ENCODE results near the gene MRPS21.

MRPS21 gene

DNA sequence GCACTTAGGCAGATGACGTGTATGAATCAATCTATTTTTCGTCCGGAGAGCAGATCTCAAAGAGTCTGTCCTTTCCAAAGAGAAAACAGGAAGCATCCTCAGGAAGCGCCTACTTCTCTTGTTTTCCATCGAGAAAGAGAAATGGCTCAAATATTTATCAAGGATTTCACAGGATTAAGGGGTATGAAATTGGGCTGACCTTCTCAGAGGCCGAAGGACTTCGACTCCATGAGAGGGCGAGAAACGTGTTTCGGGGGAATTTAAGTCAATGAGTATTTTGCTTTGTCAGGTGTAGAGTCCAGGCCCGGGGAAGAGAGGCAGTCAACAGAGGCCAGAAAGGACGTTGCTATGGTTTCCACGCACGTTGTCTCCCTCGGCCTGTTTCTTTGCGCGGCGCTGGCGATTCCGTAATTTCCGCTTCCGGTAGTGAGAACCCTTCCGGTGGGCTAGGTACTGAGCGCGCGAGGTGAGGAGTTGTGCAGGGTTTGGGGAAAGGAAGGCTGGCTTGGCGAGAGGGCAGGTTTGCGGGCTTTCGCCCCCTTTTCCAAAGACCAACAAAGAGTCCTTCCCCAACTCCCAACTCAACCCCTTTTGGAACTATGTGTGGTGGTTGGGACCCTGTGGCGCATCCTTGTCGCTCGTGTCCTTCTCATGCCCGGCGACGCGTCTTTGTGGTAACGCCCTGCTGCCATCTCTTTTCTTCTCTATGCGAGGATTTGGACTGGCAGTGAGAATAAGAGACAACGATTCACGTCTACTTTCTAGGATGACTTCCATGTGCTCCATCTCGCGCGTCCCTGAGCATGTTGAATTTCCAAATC lies at the start of gene MRPS21:
Gene MRPS21, plus strand, starts transcription at position 429 of the 821 bp plus-strand sequence. CDS start 506 bp downstream, outside the sequence.
- Histone ChIP-seq H3K27me3 (replicated peaks; ENCODE audit: control insufficient read depth, insufficient read depth, low read length) (no peaks in the 10 kb centered on the region), H3K36me3 (ENCODE audit: control insufficient read depth, insufficient read depth, low read length) (no peaks in the 10 kb centered on the region; the same call in 1 of the 2 replicates), H3K4me3 (replicated peaks; ENCODE audit: low read depth, low read length) (peak within 1 kb of the TSS; percentile 78)
- TF ChIP-seq, protein P1, sequence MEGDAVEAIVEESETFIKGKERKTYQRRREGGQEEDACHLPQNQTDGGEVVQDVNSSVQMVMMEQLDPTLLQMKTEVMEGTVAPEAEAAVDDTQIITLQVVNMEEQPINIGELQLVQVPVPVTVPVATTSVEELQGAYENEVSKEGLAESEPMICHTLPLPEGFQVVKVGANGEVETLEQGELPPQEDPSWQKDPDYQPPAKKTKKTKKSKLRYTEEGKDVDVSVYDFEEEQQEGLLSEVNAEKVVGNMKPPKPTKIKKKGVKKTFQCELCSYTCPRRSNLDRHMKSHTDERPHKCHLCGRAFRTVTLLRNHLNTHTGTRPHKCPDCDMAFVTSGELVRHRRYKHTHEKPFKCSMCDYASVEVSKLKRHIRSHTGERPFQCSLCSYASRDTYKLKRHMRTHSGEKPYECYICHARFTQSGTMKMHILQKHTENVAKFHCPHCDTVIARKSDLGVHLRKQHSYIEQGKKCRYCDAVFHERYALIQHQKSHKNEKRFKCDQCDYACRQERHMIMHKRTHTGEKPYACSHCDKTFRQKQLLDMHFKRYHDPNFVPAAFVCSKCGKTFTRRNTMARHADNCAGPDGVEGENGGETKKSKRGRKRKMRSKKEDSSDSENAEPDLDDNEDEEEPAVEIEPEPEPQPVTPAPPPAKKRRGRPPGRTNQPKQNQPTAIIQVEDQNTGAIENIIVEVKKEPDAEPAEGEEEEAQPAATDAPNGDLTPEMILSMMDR (IDR thresholded peaks at IDR 0.05; ENCODE audit: insufficient read depth, low read length, poor library complexity, severe bottlenecking), result no peak
- DNase-seq (ENCODE audit: extremely low read depth, insufficient read length), result peak; percentile 81

DNA sequence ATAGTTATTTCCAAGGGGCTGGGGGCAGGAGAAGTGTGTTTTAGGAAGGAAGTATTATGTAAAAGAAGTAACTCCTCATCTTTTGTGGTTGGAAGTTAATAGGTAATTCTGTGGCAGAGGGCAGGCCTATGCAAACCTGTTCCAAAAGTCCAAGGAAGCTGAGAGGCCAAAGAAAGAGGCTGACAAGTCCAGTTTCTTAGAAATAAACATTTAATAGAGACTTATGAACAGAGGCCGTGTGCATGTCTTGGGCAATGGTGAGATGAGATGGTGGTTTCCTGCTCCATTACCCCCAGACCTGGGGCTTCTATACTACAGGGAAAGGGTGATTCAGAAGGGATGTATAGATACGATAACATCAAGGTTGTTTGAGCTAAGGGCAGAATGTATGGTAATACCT lies 43.7 kb upstream of the MRPS21 start:
- Histone ChIP-seq H3K27me3 (replicated peaks; ENCODE audit: control insufficient read depth, insufficient read depth, low read length) (no peaks in the 10 kb centered on the region), H3K36me3 (ENCODE audit: control insufficient read depth, insufficient read depth, low read length) (no peaks in the 10 kb centered on the region), H3K4me3 (replicated peaks; ENCODE audit: low read depth, low read length) (no peak overlapping the region)
- DNase-seq (ENCODE audit: extremely low read depth, insufficient read length), result no peak
- TF ChIP-seq, protein P1 (IDR thresholded peaks at IDR 0.05; ENCODE audit: insufficient read depth, low read length, poor library complexity, severe bottlenecking), result no peak

DNA sequence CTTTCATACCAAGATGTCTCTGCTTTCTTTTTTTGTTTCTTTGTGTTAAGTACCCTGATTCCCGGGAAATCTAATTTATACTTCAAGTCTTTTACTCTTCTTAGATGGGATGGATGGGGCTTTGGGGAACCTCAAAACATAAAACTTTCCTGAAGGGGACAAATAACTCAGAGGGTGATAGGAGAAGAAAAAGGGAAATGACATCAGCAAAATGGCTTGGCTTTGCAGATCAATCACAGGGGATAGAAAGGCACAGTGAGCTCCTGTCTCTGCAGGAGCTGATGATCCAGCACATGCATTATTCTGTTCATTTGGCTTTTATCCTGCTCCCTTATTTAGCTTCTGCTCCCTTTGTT lies 37.5 kb upstream of the MRPS21 start:
- TF ChIP-seq, protein P1 (IDR thresholded peaks at IDR 0.05; ENCODE audit: insufficient read depth, low read length, poor library complexity, severe bottlenecking), result no peak
- no peak overlapping the region for H3K4me3 ChIP-seq (replicated peaks; ENCODE audit: low read depth, low read length)
- no peak for DNase-seq (ENCODE audit: extremely low read depth, insufficient read length)

DNA sequence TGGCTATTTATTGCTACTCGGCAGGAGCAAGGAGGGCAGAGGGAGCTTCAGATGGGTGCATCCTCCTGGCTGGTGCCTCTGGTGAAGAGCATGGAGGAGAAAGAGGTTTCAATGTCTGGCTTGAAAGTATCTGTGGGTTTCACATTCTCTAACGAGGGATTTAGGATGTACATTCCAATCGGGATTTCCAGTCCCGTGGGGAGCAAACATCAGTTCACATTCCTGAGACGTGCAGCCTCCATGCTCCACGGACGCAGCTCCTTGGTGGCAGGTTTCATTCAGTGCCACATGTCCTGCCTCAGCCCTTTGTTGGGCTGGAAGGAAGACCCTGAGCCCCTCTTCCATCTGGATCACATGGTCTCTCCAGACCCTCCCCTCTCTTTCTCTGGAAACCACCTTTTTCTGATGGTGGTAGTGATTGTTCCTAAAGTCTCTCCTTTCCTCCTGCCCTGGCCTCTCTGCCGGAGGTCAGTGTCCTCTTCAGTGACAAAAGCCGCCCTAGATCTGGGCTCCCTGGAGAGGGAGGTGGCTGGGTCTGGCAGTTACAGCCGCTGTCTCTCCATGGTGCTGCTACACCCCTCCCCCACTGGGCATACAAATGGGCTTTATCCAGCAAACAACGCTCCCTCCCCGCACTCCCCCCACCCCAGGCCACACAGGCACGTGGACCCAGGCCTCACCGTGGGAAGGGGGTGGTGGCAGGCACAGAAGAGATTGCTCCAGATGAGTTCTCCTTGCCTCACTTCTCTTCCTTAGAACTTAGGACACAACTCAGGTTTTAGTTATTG lies 36.9 kb upstream of the MRPS21 start:
- Histone ChIP-seq H3K4me3 (replicated peaks; ENCODE audit: low read depth, low read length) (no peak overlapping the region), H3K36me3 (ENCODE audit: control insufficient read depth, insufficient read depth, low read length) (no peaks in the 10 kb centered on the region), H3K27me3 (replicated peaks; ENCODE audit: control insufficient read depth, insufficient read depth, low read length) (no peaks in the 10 kb centered on the region)
- no peak for DNase-seq (ENCODE audit: extremely low read depth, insufficient read length)
- TF ChIP-seq, protein P1 (IDR thresholded peaks at IDR 0.05; ENCODE audit: insufficient read depth, low read length, poor library complexity, severe bottlenecking), result no peak

More for the DNA sequence above, 37.5 kb upstream of the MRPS21 start:
- Histone ChIP-seq H3K27me3 (replicated peaks; ENCODE audit: control insufficient read depth, insufficient read depth, low read length) (no peaks in the 10 kb centered on the region), H3K36me3 (ENCODE audit: control insufficient read depth, insufficient read depth, low read length) (no peaks in the 10 kb centered on the region)

GRCh38 chr1:150257624-150258585 lies 35.8 kb upstream of the MRPS21 start, which contains the start of gene CA14:
Gene CA14 (plus strand): TSS chr1:150257774. CDS start chr1:150258129, 355 bp downstream.
- TF ChIP-seq, protein P1 (IDR thresholded peaks at IDR 0.05; ENCODE audit: insufficient read depth, low read length, poor library complexity, severe bottlenecking), result no peak
- no peaks in the 10 kb centered on the region for H3K27me3 ChIP-seq (replicated peaks; ENCODE audit: control insufficient read depth, insufficient read depth, low read length)
- no peak for DNase-seq (ENCODE audit: extremely low read depth, insufficient read length)
- H3K4me3 ChIP-seq (replicated peaks; ENCODE audit: low read depth, low read length), result no peak within 1 kb of the TSS
- no peaks in the 10 kb centered on the region for H3K36me3 ChIP-seq (ENCODE audit: control insufficient read depth, insufficient read depth, low read length)

All from GM06990 (cell line).